Mesenteric fat pad (tissue), 1 donor: ENCODE data around the gene CNTN4. TPM values are rescaled to one million over a fixed set of nuclear protein-coding genes. Genes with fewer than 3 reads are reported as not detected.

Experiments
- DNase-seq: peaks from one replicate; pipeline ENCODE4 v3.0.0-alpha.2; 2020; ENCODE audit warnings: low spot score
- total RNA-seq: library from RNA; stranded (reverse); fragmentation: NEBNext Ultra II Directional; extraction: Animal tissue kit (Norgen Biotek cat#: 25700); gene quantifications from one replicate; pipeline ENCODE4 v1.2.1, GENCODE V29; 2021
- donor health status: DM: yes; HTN: yes; CAD: no.

The CNTN4 gene
- total RNA-seq, 1 donor from 2014 or later = 3.8 TPM

- no peak for DNase-seq
These were observed 921.5 kb downstream of the CNTN4 start for GRCh38 chr3:3020209-3020608.

DNA sequence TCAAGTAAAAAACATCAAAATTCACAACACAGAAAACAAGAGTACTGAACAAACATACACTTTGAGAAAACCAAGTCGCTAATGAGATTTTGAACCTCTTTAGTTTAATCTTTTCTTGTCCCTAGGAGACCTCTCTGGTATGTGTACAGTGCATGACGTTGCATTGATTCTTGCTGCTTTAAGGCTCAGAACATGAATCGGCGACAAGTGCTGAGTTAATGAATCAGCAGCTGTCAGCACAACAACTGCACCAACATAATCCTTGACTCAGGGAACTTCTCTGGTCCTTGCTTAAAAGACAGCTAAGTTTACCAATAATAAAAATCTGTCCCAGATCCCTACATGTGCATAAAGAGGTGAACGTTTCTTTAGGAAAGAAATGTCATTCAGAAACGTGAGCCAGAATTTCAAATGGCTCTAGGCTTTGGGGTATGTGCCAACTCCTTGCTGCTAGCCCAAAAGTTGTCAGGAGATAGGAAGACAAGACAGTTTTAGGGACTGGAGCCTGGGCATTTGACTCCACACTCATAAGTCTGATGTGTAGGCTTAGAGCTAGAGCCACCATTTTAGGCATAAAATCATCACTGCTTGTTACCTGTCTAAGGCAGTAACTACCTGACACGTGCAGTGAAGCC, 924.6 kb downstream of the CNTN4 start:
- no peak for DNase-seq

DNA sequence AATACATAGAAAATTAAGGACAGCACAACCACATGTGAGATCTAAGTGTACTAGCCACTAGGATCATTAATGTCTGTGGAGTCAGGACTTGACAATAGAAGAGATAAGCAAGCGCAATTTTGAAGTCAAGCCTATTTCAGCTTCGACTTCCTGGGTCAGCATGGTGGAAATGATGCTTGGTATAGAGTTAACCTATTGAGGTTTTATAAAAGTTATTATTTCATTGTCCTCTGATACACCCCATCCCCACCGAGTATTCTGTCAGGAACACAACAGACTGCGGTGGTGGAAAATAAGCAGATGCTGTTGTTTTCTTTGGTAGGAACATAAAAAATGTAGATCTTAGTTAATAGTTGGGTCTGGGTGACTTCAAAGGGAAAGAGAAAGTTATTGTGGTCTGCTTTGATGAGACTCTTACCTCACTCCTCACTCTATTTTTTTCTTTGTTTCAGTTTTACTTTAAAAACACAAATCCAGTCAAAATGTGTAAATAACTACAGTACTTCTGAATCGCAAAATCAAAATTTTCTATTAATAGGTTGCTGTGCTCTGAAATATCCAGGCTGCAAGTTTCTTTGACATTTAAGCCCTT, 929.4 kb downstream of the CNTN4 start:
- DNase-seq = no peak

DNA sequence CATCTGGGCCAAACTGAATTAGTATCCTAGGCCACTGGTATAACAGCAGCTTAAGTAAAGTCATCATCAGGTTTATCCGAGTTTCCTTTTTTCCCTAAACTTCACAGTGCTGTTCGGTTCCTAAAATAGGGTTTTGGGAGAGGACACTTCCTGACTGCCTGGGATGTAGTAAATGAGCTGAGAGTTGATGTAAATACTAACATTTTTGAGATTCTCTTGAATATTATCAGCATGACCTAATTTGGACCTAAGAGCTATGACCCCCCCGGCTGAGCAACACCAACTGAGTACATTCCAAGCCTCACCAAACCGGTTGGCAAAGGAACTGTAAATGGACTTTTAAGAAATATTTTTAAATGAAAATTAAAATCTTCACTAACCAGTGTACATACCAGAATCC, 932.7 kb downstream of the CNTN4 start:
- no peak for DNase-seq

- no peak for DNase-seq
These were observed 938.5 kb downstream of the CNTN4 start for GRCh38 chr3:3037156-3037555.

DNA sequence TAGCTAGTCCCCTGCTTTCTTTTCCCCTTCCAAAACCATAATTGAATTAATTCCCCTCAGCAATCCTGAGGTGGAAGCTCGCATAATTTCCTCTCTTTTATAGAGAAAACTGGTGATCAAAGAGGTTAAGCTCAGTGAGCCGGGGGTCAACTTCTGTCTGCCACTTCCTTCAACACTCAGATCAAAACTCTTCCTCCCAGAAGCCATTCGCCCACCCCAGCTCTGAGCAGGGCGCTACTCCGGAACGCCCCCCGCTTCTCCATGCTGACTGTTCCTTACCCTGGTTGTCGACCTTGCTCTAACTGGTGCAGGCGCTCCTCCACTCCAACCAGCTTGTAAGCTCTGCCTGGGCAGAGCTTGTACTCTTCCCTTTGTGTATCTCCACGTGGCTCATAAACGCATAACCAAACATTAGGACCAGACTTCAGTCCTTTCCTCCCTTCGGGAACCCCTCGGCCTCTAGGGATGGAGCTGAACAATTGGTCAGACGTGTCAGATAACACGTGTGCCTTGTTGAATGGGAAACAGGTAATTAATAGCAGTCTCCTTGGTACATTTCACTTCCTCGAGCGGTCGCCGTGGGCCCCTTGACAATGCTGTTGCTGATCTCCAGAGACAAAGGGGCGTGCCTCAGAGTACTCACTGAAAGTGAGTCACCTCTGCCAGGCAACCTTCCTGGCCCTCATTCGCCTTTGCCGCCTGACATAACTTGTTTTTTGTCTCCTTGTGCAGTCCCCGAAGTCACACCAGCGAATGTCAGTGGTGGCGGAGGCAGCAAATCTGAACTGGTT, 939.7 kb downstream of the CNTN4 start:
- no peak for DNase-seq

DNA sequence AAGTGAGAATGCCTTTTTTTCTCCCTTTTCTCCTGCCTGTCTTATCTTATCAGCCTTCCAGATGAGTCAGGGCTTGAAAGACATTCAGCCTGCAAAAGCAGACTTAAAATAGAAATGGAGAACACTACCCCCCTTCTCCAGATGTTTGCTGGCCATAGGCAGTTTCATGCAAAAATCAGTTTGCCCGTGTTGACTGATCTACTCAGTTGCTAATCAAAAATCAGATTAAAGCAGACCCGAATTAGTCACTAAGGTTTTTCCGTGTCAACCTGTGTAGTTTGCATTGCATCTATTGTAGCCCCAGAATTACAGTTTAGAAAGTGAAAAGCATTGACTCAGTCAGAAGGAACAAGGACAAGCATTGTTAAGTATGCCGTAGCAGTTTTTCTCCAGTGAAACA, 955.3 kb downstream of the CNTN4 start:
- no peak for DNase-seq

DNA sequence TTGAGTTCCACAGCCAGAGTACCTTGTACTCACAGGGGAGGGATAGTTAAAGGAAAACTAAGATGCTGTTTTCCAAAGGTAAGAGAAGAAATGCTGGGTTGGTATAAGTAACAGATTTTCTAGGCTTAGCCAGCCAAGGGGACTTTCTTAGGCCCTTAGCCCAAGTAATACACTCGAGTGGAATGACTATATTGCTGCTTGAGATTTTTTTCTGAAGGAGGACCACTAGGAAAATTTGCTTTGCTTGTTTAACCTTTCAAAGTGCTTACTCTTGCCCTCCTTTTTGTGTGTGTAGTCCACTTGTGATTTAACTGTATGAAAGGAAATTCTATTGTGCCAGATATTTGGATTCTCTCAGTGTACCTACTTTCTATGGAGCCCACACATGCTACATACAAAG, 961.0 kb downstream of the CNTN4 start:
- no peak for DNase-seq

DNA sequence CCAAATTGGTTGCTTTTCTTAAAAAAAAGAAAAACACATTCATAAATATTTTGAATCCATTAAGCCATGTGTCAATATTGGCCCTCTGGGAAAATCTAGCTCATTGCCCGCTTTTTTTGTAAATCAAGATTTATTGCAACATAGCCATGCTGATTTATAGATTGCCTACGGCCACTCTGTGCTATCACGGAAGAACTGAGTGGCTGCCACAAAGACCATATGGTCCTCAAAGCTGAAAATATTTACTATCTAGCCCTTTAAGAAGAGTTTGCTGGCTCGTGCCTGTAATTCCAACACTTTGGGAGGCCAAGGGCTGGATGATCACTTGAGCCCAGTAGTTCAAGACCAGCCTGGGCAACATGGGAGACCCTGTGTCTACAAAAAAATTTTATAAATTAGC, 965.6 kb downstream of the CNTN4 start:
- DNase-seq = no peak

DNA sequence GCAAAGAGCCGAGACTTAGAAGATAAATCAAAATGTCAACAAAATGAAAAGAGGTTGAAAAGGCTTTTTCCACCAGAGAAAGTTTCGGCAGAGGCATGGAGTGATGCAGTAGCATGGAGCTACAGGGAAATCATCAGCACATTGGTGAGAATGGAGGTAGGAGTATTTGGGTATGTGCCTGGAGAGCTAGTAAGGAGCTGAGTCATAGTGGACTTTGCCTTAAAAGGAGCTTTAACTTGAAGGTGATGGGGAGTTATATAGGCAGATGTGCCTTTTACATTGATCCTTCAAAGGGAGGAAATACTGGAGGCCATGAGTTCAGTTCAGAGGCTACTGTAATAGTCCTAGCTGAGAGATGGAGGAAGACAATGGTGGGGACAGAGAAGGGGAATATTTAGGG, 967.2 kb downstream of the CNTN4 start:
- no peak for DNase-seq

- no peak for DNase-seq
These were observed 967.7 kb downstream of the CNTN4 start for GRCh38 chr3:3066378-3066777.

- no peak for DNase-seq
These were observed 968.2 kb downstream of the CNTN4 start for GRCh38 chr3:3066910-3067309.

- no peak for DNase-seq
These were observed 969.8 kb downstream of the CNTN4 start for GRCh38 chr3:3068358-3068881.

DNA sequence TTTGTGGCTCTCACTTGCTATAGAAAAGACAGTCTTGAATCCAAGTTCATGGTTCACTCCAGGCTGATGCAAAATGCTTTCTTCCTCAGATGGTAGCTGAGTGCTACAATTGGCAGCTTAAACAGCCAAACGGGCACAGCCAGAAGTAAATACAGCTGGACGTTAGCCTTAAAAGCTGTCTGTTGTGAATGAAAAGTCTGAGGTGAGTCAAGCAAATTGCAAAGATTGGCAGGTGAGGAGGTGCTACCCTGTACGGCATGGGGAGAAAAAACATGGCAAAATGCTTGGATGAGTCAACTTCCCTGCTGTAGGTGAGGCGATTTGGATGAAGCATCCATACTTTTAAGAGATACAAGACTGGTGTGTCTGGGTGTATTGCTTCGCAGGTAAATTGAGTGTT, 971.1 kb downstream of the CNTN4 start:
- DNase-seq = no peak

DNA sequence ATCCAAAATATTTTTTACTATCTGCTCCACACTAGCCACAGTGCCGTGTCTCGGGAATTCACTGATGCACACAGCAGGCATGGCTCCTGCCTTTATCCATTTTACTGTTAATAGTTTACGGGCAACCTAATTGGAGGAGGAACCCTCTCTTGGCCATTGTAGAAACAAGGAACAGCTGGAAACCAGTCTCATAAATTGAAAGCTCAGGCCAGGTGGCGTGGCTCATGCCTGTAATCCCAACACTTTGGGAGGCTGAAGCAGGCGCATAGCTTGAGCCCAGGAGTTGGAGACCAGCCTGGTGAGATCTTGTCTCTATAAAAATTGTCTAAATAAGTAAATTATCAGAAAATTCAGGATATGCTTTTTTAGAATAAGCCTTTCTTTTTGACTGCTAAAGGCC, 972.5 kb downstream of the CNTN4 start:
- no peak for DNase-seq

DNA sequence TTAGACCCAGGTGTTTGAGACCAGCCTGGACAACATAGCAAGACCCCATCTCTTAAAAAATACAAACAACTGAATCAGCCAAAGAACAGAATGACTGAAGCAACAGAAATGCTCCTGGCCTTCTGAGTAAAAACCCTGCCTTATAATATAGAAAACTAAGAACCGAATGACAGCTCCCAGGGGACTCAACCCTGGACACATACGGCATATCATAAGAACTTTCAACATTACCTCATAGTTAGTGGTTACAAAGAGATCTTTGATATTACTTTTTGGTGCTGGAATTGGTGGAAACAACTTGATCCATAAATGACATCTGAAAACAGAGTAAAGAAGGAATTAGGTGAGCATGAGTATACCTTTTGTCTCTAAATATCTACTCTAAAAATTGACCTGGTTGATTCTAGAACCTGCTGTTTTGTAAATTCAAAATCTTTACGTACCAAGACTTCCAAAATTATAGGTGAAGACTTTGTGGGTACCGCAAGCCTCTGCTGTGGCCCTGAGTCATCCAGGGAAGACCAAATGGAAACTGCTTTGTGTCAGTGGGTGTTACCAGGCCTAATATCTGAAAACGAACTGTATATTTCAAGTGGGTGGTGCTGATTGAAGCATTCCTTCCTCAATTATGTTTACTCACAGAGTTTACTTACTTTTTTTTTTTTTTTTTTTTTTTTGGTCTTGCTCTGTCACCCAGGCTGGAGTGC, 976.0 kb downstream of the CNTN4 start:
- no peak for DNase-seq

GRCh38 chr3:3080309-3080708, 981.6 kb downstream of the CNTN4 start:
- no peak for DNase-seq

DNA sequence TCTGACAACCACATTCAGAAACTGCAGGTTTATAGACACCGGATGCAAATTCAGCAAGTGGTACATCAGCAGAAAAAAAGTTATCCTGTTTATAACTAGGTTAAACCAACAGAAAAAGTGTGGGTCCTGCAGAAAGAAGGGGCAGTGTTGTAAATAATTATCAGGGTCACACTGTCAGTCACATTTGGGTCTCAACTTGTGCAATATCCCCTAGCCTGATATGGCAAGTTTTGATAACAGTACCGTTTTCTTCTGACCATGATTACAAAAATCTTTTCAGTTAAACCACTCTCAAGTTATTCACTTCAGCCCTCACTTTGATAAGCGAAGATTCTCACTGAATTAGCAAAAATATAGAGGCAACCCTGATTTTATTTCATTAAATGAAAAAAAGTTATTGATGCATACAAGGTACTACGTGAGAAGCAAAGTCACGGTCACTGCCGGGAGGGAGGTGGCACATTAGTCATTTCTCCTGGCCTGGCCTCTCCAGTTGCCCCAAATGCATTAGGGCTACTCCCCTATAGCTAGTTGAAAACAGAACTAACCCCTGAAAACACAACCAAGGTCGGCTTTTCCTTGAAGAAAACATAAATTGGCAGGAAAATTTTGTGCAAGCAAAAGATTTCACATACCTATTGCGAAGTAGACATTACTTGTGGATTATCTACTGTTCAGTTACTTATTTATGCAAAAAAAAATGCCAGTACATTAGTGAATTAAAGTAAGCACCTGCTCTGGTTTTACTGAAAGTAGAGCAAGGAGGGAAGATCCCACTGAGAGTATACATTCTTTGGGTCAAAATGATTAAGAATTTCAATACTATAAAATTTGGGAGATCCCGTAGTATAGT, 982.9 kb downstream of the CNTN4 start:
- DNase-seq = no peak

DNA sequence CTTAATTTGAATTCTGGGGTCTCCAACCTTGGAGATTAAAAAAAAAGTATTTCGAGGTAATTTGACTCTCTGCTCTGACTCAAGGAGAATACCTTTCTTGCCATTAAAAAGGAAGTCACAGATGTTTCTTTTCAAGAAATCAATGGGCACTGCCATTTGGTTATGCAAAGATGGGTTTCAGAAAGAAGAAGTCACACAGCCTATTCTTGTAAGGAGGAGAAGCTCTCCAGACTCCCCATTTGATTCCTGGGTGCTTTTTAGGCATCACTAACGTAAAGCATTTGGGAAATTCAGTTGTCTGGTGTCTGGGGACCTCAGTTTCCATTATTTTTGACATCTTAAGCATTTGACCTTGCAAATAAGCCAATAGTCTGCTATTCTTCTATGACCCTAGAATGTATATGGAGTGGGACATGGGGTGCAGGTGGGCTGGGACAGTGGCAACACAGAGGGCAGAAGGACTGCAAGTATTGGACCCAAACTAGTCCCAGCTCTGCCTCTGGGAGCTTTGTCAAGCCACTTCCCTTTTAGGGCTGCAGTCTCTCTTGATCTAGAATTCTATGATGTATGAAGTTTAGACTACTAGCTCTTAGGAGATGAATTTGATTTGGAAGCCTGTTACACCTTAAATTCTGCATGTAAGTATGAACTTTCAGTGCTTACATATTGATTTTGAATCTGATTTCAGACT, 983.7 kb downstream of the CNTN4 start:
- no peak for DNase-seq

GRCh38 chr3:3084890-3085289, 986.2 kb downstream of the CNTN4 start:
- no peak for DNase-seq
